Measurements from ENCODE around the gene CBX5.

- TF ChIP-seq CTCF (IDR thresholded peaks at IDR 0.05; ENCODE audit: low read length) (no peak), EZH2 (IDR thresholded peaks at IDR 0.05; ENCODE audit: borderline replicate concordance, low read length) (no peak)
These were observed 69.5 kb downstream of the CBX5 start for GRCh38 chr12:54210400-54210790.
